DOHH2 (cell line): ENCODE measurements around the gene TOMM22.

ENCODE experiments used
- CTCF ChIP-seq: fragments of 200-600 bp; sonication (generic); IDR thresholded peaks from one replicate; pipeline ENCODE4 v1.5.1; 2014; ENCODE audit warnings: antibody characterized with exemption, mild to moderate bottlenecking, low read depth, low read length; ENCODE audit not compliant: poor library complexity, severe bottlenecking
- EZH2phosphoT487 ChIP-seq: fragments of 200-600 bp; sonication (generic); IDR thresholded peaks from 2 replicates; pipeline ENCODE4 v1.6.1; 2017; ENCODE audit warnings: borderline replicate concordance, mild to moderate bottlenecking, antibody characterized with exemption, low read length, moderate library complexity, mixed read lengths

DNA sequence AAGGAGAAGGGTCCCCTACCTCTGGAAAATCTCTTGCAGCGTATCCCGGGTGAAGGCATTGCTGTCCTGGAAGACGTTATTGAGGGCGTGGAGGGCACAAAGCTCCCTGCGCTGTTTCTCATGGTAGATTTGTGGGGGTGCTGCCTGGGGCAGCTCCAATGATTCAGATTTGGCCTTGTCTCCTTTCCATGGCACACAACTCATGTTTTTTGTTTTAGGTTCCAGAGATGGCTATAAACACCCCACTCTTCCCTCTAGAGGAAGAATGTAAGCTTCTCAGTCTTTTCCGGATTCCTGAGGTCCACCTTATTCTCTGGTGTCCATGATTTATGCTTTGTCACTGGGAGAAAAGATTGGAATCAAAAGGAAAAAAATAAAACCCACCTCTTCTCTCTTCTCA lies 18.0 kb downstream of the TOMM22 start:
- TF ChIP-seq CTCF (no peak), EZH2phosphoT487 (no peak)
